ENCODE measurements around the gene GALNT14. TPM values are rescaled to one million over a fixed set of nuclear protein-coding genes. Genes with fewer than 3 reads are reported as not detected.

The GALNT14 gene
- total RNA-seq, 1 donor from 2014 or later: 2.1 TPM

DNA sequence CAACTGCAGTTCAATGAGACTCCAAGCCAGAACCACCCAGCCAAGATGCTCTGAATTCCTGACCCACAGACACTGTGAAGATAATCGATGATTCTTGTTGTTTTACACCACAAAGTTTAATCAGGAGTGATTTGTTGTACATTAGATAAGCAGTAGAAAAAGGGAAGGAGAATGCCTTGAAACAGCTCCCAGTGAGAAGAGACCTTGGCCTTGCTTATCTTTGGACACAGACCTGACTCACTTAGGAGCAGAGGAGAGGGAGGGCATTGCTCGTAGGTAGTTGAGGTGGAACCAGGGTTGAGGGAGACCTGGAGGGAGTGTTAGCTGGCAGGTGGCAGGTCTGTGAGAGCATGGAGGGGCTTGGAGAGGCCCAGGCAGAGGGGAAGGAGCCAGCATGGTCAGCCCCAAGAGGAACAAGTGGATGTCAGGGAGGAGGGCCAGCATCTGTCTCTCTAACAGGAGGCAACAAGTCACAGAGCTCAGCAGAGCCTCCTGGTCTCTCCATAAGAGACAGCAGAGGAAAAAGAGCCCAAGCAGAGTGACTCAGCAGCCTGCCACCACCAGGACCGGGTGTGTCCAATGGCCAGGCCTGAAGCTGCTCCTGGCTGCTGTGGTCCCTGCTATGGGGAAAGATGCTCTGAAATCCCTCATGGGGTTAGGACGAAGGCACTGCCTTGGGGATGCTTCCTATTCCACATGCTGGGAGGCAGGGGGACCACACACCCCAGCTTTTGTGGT is 169.4 kb downstream of the GALNT14 start:
- no peaks in the 10 kb centered on the region for H4K20me1 ChIP-seq (ENCODE audit: insufficient read depth, low read length)
- H3K4me1 Mint-ChIP-seq (ENCODE audit: low read depth, unreplicated experiment): no peaks in the 10 kb centered on the region
- peaks cover 6% of the 10 kb centered on the region for H3K9me3 Mint-ChIP-seq (ENCODE audit: unreplicated experiment)
- no peak overlapping the region for H3K4me3 ChIP-seq (ENCODE audit: insufficient read depth, low read depth, low read length)
- no peak overlapping the region for H3K27ac ChIP-seq (ENCODE audit: low read depth, low read length)
- H3K4me1 ChIP-seq (ENCODE audit: insufficient read depth, low read length): no peaks in the 10 kb centered on the region
- no peak for DNase-seq (ENCODE audit: low read depth)
- TF ChIP-seq EZH2 (IDR thresholded peaks at IDR 0.05; ENCODE audit: insufficient read depth, low read length): no peak
- TF ChIP-seq, protein P1, sequence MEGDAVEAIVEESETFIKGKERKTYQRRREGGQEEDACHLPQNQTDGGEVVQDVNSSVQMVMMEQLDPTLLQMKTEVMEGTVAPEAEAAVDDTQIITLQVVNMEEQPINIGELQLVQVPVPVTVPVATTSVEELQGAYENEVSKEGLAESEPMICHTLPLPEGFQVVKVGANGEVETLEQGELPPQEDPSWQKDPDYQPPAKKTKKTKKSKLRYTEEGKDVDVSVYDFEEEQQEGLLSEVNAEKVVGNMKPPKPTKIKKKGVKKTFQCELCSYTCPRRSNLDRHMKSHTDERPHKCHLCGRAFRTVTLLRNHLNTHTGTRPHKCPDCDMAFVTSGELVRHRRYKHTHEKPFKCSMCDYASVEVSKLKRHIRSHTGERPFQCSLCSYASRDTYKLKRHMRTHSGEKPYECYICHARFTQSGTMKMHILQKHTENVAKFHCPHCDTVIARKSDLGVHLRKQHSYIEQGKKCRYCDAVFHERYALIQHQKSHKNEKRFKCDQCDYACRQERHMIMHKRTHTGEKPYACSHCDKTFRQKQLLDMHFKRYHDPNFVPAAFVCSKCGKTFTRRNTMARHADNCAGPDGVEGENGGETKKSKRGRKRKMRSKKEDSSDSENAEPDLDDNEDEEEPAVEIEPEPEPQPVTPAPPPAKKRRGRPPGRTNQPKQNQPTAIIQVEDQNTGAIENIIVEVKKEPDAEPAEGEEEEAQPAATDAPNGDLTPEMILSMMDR (IDR thresholded peaks at IDR 0.05; ENCODE audit: insufficient read depth, low read depth, low read length): no peak
- no peak overlapping the region for H3K27ac Mint-ChIP-seq (ENCODE audit: unreplicated experiment)
- no peaks in the 10 kb centered on the region for H3K27me3 ChIP-seq (ENCODE audit: insufficient read depth, low read length)
- H3K79me2 ChIP-seq (ENCODE audit: insufficient read depth, low read length): no peaks in the 10 kb centered on the region
- no peaks in the 10 kb centered on the region for H3K36me3 ChIP-seq (ENCODE audit: insufficient read depth, low read length)
- no peak overlapping the region for H3K9ac ChIP-seq (ENCODE audit: low read length)
- no peaks in the 10 kb centered on the region for H3K9me3 ChIP-seq (ENCODE audit: insufficient read depth, low read depth, low read length)
- no peak for FAIRE-seq
- H3K36me3 Mint-ChIP-seq (ENCODE audit: low read depth, unreplicated experiment): no peaks in the 10 kb centered on the region
- no peak overlapping the region for H2AFZ ChIP-seq (ENCODE audit: low read depth, low read length)
- no peak overlapping the region for H3K4me3 Mint-ChIP-seq (ENCODE audit: unreplicated experiment)
- no peak overlapping the region for H3K4me2 ChIP-seq (ENCODE audit: low read length)
- H3K27me3 Mint-ChIP-seq (ENCODE audit: low read depth, unreplicated experiment): peaks cover 42% of the 10 kb centered on the region

DNA sequence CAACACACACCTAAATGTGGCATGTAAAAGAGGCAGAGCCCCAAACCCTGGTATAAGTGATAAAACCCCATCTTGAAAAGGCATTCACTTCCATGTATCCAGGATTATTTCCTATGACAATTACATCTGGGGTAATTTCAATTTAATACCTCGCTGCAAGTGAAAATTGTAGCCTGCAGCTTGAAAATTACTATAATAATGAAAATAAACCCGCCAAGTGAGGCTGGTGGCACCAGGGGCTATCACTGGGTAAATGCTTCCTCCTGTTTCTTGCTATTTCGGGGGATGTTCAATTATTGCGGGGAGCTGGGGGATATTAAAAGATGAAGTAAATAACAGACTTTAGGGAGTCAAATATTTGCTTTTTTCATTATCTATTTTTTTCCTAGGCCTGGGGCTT is 171.5 kb downstream of the GALNT14 start:
- no peaks in the 10 kb centered on the region for H3K4me1 Mint-ChIP-seq (ENCODE audit: low read depth, unreplicated experiment)
- no peak overlapping the region for H3K4me3 ChIP-seq (ENCODE audit: insufficient read depth, low read depth, low read length)
- no peak overlapping the region for H3K4me3 Mint-ChIP-seq (ENCODE audit: unreplicated experiment)
- TF ChIP-seq EZH2 (IDR thresholded peaks at IDR 0.05; ENCODE audit: insufficient read depth, low read length): no peak
- TF ChIP-seq, protein P1 (IDR thresholded peaks at IDR 0.05; ENCODE audit: insufficient read depth, low read depth, low read length): no peak
- H4K20me1 ChIP-seq (ENCODE audit: insufficient read depth, low read length): no peaks in the 10 kb centered on the region
- no peaks in the 10 kb centered on the region for H3K4me1 ChIP-seq (ENCODE audit: insufficient read depth, low read length)
- H2AFZ ChIP-seq (ENCODE audit: low read depth, low read length): no peak overlapping the region
- H3K27me3 Mint-ChIP-seq (ENCODE audit: low read depth, unreplicated experiment): peaks cover 38% of the 10 kb centered on the region
- no peaks in the 10 kb centered on the region for H3K9me3 ChIP-seq (ENCODE audit: insufficient read depth, low read depth, low read length)
- H3K36me3 Mint-ChIP-seq (ENCODE audit: low read depth, unreplicated experiment): no peaks in the 10 kb centered on the region
- no peak for FAIRE-seq
- H3K4me2 ChIP-seq (ENCODE audit: low read length): no peak overlapping the region
- H3K27me3 ChIP-seq (ENCODE audit: insufficient read depth, low read length): no peaks in the 10 kb centered on the region
- no peak overlapping the region for H3K27ac Mint-ChIP-seq (ENCODE audit: unreplicated experiment)
- H3K27ac ChIP-seq (ENCODE audit: low read depth, low read length): no peak overlapping the region
- no peaks in the 10 kb centered on the region for H3K36me3 ChIP-seq (ENCODE audit: insufficient read depth, low read length)
- H3K9me3 Mint-ChIP-seq (ENCODE audit: unreplicated experiment): peaks cover 6% of the 10 kb centered on the region
- H3K79me2 ChIP-seq (ENCODE audit: insufficient read depth, low read length): no peaks in the 10 kb centered on the region
- no peak for DNase-seq (ENCODE audit: low read depth)
- H3K9ac ChIP-seq (ENCODE audit: low read length): no peak overlapping the region

DNA sequence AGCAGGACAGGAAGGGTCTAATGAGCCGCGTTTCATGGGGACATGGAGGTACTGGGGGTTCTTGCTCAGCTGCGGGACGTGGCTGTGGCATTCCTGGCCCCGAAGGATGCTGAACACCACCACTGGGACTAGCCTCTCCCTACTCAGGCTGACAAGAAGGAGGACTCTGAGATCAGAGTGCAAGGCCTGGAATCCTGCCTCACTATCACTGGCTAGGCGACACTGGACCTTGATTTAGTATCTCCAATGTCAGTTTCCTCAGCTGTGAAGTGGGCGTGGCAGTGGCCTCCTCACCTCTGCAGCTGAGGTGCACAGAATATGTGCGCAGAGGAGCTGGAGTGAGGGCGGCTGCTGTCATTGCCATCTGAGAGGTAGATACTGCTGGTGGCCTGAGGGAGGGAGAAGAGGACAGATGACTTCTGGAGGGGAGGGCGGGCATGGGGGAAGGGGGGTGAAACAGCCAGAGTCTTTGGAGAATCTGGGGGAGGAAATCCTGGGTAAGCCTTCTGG is 173.2 kb downstream of the GALNT14 start:
- DNase-seq (ENCODE audit: low read depth): no peak
- no peaks in the 10 kb centered on the region for H3K4me1 Mint-ChIP-seq (ENCODE audit: low read depth, unreplicated experiment)

More for the DNA sequence above, 173.2 kb downstream of the GALNT14 start:
- Histone ChIP-seq H3K36me3 (ENCODE audit: insufficient read depth, low read length) (no peaks in the 10 kb centered on the region), H4K20me1 (ENCODE audit: insufficient read depth, low read length) (no peaks in the 10 kb centered on the region), H3K9ac (ENCODE audit: low read length) (no peak overlapping the region), H3K79me2 (ENCODE audit: insufficient read depth, low read length) (no peaks in the 10 kb centered on the region), H3K4me2 (ENCODE audit: low read length) (no peak overlapping the region), H3K27ac (ENCODE audit: low read depth, low read length) (no peak overlapping the region), H2AFZ (ENCODE audit: low read depth, low read length) (no peak overlapping the region), H3K9me3 (ENCODE audit: insufficient read depth, low read depth, low read length) (no peaks in the 10 kb centered on the region), H3K27me3 (ENCODE audit: insufficient read depth, low read length) (no peaks in the 10 kb centered on the region), H3K4me3 (ENCODE audit: insufficient read depth, low read depth, low read length) (no peak overlapping the region), H3K4me1 (ENCODE audit: insufficient read depth, low read length) (no peaks in the 10 kb centered on the region)
- Mint-ChIP-seq H3K27me3 (ENCODE audit: low read depth, unreplicated experiment) (peaks cover 35% of the 10 kb centered on the region), H3K27ac (ENCODE audit: unreplicated experiment) (no peak overlapping the region), H3K36me3 (ENCODE audit: low read depth, unreplicated experiment) (no peaks in the 10 kb centered on the region), H3K4me3 (ENCODE audit: unreplicated experiment) (no peak overlapping the region), H3K9me3 (ENCODE audit: unreplicated experiment) (peaks cover 6% of the 10 kb centered on the region)
- TF ChIP-seq, protein P1 (IDR thresholded peaks at IDR 0.05; ENCODE audit: insufficient read depth, low read depth, low read length): no peak
- TF ChIP-seq EZH2 (IDR thresholded peaks at IDR 0.05; ENCODE audit: insufficient read depth, low read length): no peak
- no peak for FAIRE-seq
